H1 (cell line): ENCODE results near the gene GPR180. TPM values are rescaled to one million over a fixed set of nuclear protein-coding genes. Genes with fewer than 3 reads are reported as not detected.
"Not testable (repeated sequence)": the region's sequence is repeated elsewhere in the genome, so short reads cannot be mapped to it uniquely, and the experiment has no call there.

Experiments used
- CTCF ChIA-PET: fragments of 300-600 bp; sonication (Branson Sonifier 250); formaldehyde crosslinking; loops from one replicate; lab custom pipeline; 2021; ENCODE audit not compliant: partially characterized antibody; lab: Charles Lee
- POLR2A ChIA-PET: fragments of 300-600 bp; sonication (Branson Sonifier 250); formaldehyde crosslinking; loops from one replicate; lab custom pipeline; 2021; ENCODE audit warnings: inconsistent platforms; ENCODE audit not compliant: partially characterized antibody; lab: Charles Lee
- DNase-seq, 2 experiments: peaks; one replicate each; pipeline versions ENCODE4 v3.0.0 to v3.0.0-alpha.2; 2010 to 2022; ENCODE audit warnings: low spot score in 2 of 2, low read depth in 1 of 2, mixed read lengths in 1 of 2
- FAIRE-seq: peaks from 2 replicates; lab custom pipeline; 2011; peaks lifted over from hg19 to GRCh38; lab: Jason Lieb, UNC
- H2AFZ ChIP-seq: 2 replicates; pipeline ENCODE4 v1.8.1; 2012; ENCODE audit warnings: low read length, inconsistent platforms
- H2AK5ac ChIP-seq: 2 replicates; pipeline ENCODE4 v1.6.1; 2013; ENCODE audit warnings: low read depth, low read length
- H2BK120ac ChIP-seq: replicated peaks from 2 replicates; pipeline ENCODE3; 2013; ENCODE audit warnings: low read depth, low read length, inconsistent platforms
- H2BK12ac ChIP-seq: 2 replicates; pipeline ENCODE4 v1.6.1; 2013; ENCODE audit warnings: low read depth, low read length
- H2BK15ac ChIP-seq: 2 replicates; pipeline ENCODE4 v1.6.1; 2013; ENCODE audit warnings: low read length
- H2BK20ac ChIP-seq: 2 replicates; pipeline ENCODE4 v1.6.1; 2013; ENCODE audit warnings: low read length
- H2BK5ac ChIP-seq: 2 replicates; pipeline ENCODE4 v1.6.1; 2013; ENCODE audit warnings: low read depth, low read length
- H3K14ac ChIP-seq: 2 replicates; pipeline ENCODE4 v1.6.1; 2013; ENCODE audit warnings: inconsistent platforms; ENCODE audit not compliant: insufficient read length
- H3K18ac ChIP-seq: 2 replicates; pipeline ENCODE4 v1.6.1; 2013; ENCODE audit warnings: low read length; ENCODE audit errors: extremely low read depth
- H3K23ac ChIP-seq: 2 replicates; pipeline ENCODE4 v1.6.1; 2013; ENCODE audit warnings: inconsistent platforms; ENCODE audit not compliant: insufficient read length
- H3K23me2 ChIP-seq: 2 replicates; pipeline ENCODE4 v1.6.1; 2013; ENCODE audit warnings: low read depth, low read length
- H3K27ac ChIP-seq: 2 replicates; pipeline ENCODE4 v1.6.1; 2011; ENCODE audit warnings: low read depth, low read length, inconsistent platforms
- H3K27me3 ChIP-seq, 4 experiments: replicated peaks in 1 of 4; 1 replicate in 1 of 4; 2 replicates in 3 of 4; pipeline versions ENCODE4 v1.6.1 to v1.8.1; 2011 to 2013; ENCODE audit warnings: low read length in 3 of 4, mild to moderate bottlenecking in 3 of 4, inconsistent platforms in 2 of 4, mixed read lengths in 2 of 4, moderate library complexity in 1 of 4; ENCODE audit not compliant: control insufficient read depth in 3 of 4, insufficient read depth in 3 of 4; ENCODE audit errors: extremely low read depth in 1 of 4
- H3K36me3 ChIP-seq, 4 experiments: 2 replicates each; pipeline versions ENCODE4 v1.6.1 to v1.8.1; 2011 to 2013; ENCODE audit warnings: mild to moderate bottlenecking in 4 of 4, low read length in 3 of 4, moderate library complexity in 2 of 4, control low read depth in 1 of 4, inconsistent platforms in 1 of 4; ENCODE audit not compliant: insufficient read depth in 4 of 4, control insufficient read depth in 2 of 4
- H3K4ac ChIP-seq: replicated peaks from 2 replicates; pipeline ENCODE3; 2013; ENCODE audit warnings: low read length, low read depth, mixed read lengths, inconsistent platforms; ENCODE audit not compliant: insufficient read length
- H3K4me1 ChIP-seq, 4 experiments: replicated peaks in 1 of 4; 1 replicate in 1 of 4; 2 replicates in 3 of 4; pipeline versions ENCODE4 v1.6.1 to v1.8.1; 2011 to 2013; ENCODE audit warnings: low read length in 3 of 4, inconsistent platforms in 2 of 4, mixed read lengths in 1 of 4; ENCODE audit not compliant: insufficient read depth in 4 of 4, control insufficient read depth in 3 of 4
- H3K4me2 ChIP-seq, 2 experiments: 2 replicates each; pipeline versions ENCODE4 v1.6.1 to v1.8.1; 2011 to 2013; ENCODE audit warnings: low read depth in 2 of 2, low read length in 2 of 2, control low read depth in 1 of 2, inconsistent platforms in 1 of 2, mild to moderate bottlenecking in 1 of 2; ENCODE audit not compliant: insufficient read depth in 1 of 2
- H3K4me3 ChIP-seq, 4 experiments: fragments of 200-600, 300-600 bp in 1 of 4; sonication (generic), shearing (Covaris generic), sonication (Bioruptor Twin) in 1 of 4; 2 replicates each; pipeline versions ENCODE4 v1.5.1 to v1.8.1; 2011 to 2016; ENCODE audit warnings: low read length in 4 of 4, low read depth in 3 of 4, control low read depth in 2 of 4, inconsistent platforms in 2 of 4, mild to moderate bottlenecking in 2 of 4, mixed read lengths in 1 of 4, moderate library complexity in 1 of 4; ENCODE audit not compliant: insufficient read depth in 2 of 4; ENCODE audit errors: extremely low read depth in 1 of 4
- H3K56ac ChIP-seq: replicated peaks from 2 replicates; pipeline ENCODE3; 2013; ENCODE audit warnings: low read depth, mild to moderate bottlenecking, mixed read lengths, low read length, inconsistent platforms; ENCODE audit not compliant: insufficient read length
- H3K79me1 ChIP-seq: 2 replicates; pipeline ENCODE4 v1.6.1; 2013; ENCODE audit warnings: low read depth, low read length, control low read depth
- H3K79me2 ChIP-seq, 2 experiments: 2 replicates each; pipeline versions ENCODE4 v1.6.1 to v1.8.1; 2012 to 2013; ENCODE audit warnings: low read length in 2 of 2, mild to moderate bottlenecking in 2 of 2, inconsistent platforms in 1 of 2; ENCODE audit not compliant: insufficient read depth in 2 of 2, control insufficient read depth in 1 of 2
- H3K9ac ChIP-seq, 4 experiments: replicated peaks in 1 of 4; 1 replicate in 1 of 4; 2 replicates in 3 of 4; pipeline versions ENCODE4 v1.6.1 to v1.8.1; 2011 to 2013; ENCODE audit warnings: low read depth in 3 of 4, low read length in 3 of 4, control low read depth in 2 of 4, mild to moderate bottlenecking in 2 of 4, moderate library complexity in 2 of 4, inconsistent platforms in 1 of 4; ENCODE audit errors: extremely low read depth in 1 of 4
- H3K9me3 ChIP-seq, 2 experiments: 2 replicates each; pipeline versions ENCODE4 v1.6.1 to v1.8.1; 2012 to 2013; ENCODE audit warnings: mild to moderate bottlenecking in 2 of 2, moderate library complexity in 2 of 2, control low read depth in 1 of 2, inconsistent platforms in 1 of 2, low read depth in 1 of 2, low read length in 1 of 2, mixed read lengths in 1 of 2; ENCODE audit not compliant: insufficient read depth in 2 of 2
- H4K20me1 ChIP-seq, 2 experiments: replicated peaks in 1 of 2; 2 replicates each; pipeline versions ENCODE3 to v1.8.1; 2011 to 2013; ENCODE audit warnings: inconsistent platforms in 2 of 2, low read length in 2 of 2, mild to moderate bottlenecking in 1 of 2; ENCODE audit not compliant: insufficient read depth in 2 of 2, control insufficient read depth in 1 of 2
- H4K5ac ChIP-seq: 2 replicates; pipeline ENCODE4 v1.6.1; 2013; ENCODE audit warnings: low read length, low read depth, mixed read lengths, inconsistent platforms; ENCODE audit not compliant: insufficient read length
- H4K8ac ChIP-seq: 2 replicates; pipeline ENCODE4 v1.8.0; 2013; ENCODE audit warnings: mild to moderate bottlenecking, moderate library complexity, low read length, inconsistent platforms; ENCODE audit not compliant: insufficient read depth; ENCODE audit errors: extremely low read depth
- H4K91ac ChIP-seq: replicated peaks from 2 replicates; pipeline ENCODE3; 2013; ENCODE audit warnings: low read length, mixed read lengths, inconsistent platforms; ENCODE audit not compliant: insufficient read length
- WGBS, 2 experiments: shearing (Covaris generic) in 1 of 2; methylation state at CpG; one replicate each; pipeline versions ENCODE4 v1.1.6 to v1.1.7; 2013 to 2015; ENCODE audit warnings: low lambda C conversion rate in 2 of 2, mixed read lengths in 2 of 2, inconsistent platforms in 1 of 2, low coverage in 1 of 2, missing lambda C conversion rate in 1 of 2; ENCODE audit not compliant: insufficient replicate concordance in 2 of 2, insufficient coverage in 1 of 2, insufficient read length in 1 of 2; ENCODE audit errors: extremely low coverage in 1 of 2, missing lambda C conversion rate in 1 of 2; 5-methylcytosine and 5-hydroxymethylcytosine counted together
- polyA plus RNA-seq, 7 experiments: library from polyadenylated mRNA; depleted of rRNA in 3 of 7; stranded (reverse) in 5 of 7; unstranded in 2 of 7; fragments of >200 nt in 5 of 7; fragments of 200-250 nt in 2 of 7; gene quantifications; 1 replicate in 5 of 7; 2 replicates in 1 of 7; 4 replicates in 1 of 7; pipeline versions ENCODE4 v1.2.1 to v1.2.3, GENCODE V29; 2011 to 2013; ENCODE audit warnings: missing spikeins in 2 of 7, mixed read lengths in 2 of 7
- total RNA-seq: library from RNA; stranded (reverse); fragmentation: NEBNext Ultra II Directional; extraction: Animal tissue kit (Norgen Biotek cat#: 25700); gene quantifications from 2 replicates; pipeline ENCODE4 v1.2.1, GENCODE V29; 2021

GPR180 gene
- total and polyA plus RNA-seq, 2 of the 8 experiments (the other 6 are each of a cell fraction or from before 2014, with no cell fraction given): 1.8 to 4.8 TPM

GRCh38 chr13:94637677-94638076, 36.0 kb downstream of the GPR180 start:
- H3K27ac ChIP-seq, H3K56ac ChIP-seq, H3K23me2 ChIP-seq, FAIRE-seq, H3K4me3 ChIP-seq, H3K9me3 ChIP-seq, H3K4me1 ChIP-seq, H3K14ac ChIP-seq, CTCF ChIA-PET, H3K4me2 ChIP-seq, H3K36me3 ChIP-seq, H4K8ac ChIP-seq, H4K91ac ChIP-seq, H4K5ac ChIP-seq, H3K23ac ChIP-seq, H3K79me2 ChIP-seq, POLR2A ChIA-PET, H3K27me3 ChIP-seq, H2BK15ac ChIP-seq, H3K4ac ChIP-seq, H2AFZ ChIP-seq, H3K18ac ChIP-seq, H2BK20ac ChIP-seq, H4K20me1 ChIP-seq, H2BK5ac ChIP-seq, H2BK12ac ChIP-seq, H3K79me1 ChIP-seq, H2BK120ac ChIP-seq, H2AK5ac ChIP-seq, H3K9ac ChIP-seq, DNase-seq: not testable (repeated sequence)
- 100% methylated on average over 1 of the region's 3 CpGs; no CpG with 5 or more reads in 1 of the 2 experiments for WGBS, 2 experiments
